Activated CD8-positive, alpha-beta T cell treated with anti-CD3 and anti-CD28 coated beads for 36 hours (primary cell): ENCODE results near the gene HFE. TPM values are rescaled to one million over a fixed set of nuclear protein-coding genes. Genes with fewer than 3 reads are reported as not detected.
A peak's percentile ranks its signal among the peaks of the same experiment; 100 is the strongest.

Experiments used
- ATAC-seq: fragments of 200-7000 bp; cut with Tn5 transposase; one replicate; pipeline ENCODE4 v1.10.0; 2021; ENCODE audit warnings: mild to moderate bottlenecking, moderate library complexity
- CTCF ChIA-PET: fragments of 350-600 bp; sonication (Branson Sonifier 250); formaldehyde crosslinking; loops from one replicate; lab custom pipeline; 2021; ENCODE audit warnings: antibody characterized with exemption; lab: Charles Lee
- POLR2A ChIA-PET: fragments of 350-600 bp; sonication (Branson Sonifier 250); formaldehyde crosslinking; loops from one replicate; lab custom pipeline; 2021; ENCODE audit warnings: antibody characterized with exemption; lab: Charles Lee
- DNase-seq: peaks from one replicate; pipeline ENCODE4 v3.0.0-alpha.2; 2020
- H3K27ac Mint-ChIP-seq: one replicate; pipeline ENCODE4 v1.8.0; 2021; ENCODE audit warnings: mild to moderate bottlenecking, mixed read lengths
- H3K27me3 Mint-ChIP-seq: one replicate; pipeline ENCODE4 v1.8.0; 2021; ENCODE audit warnings: mixed read lengths
- H3K36me3 Mint-ChIP-seq: one replicate; pipeline ENCODE4 v1.8.0; 2021; ENCODE audit warnings: low read depth, mixed read lengths
- H3K4me1 Mint-ChIP-seq: one replicate; pipeline ENCODE4 v1.8.0; 2021; ENCODE audit warnings: low read depth, mixed read lengths
- H3K4me3 Mint-ChIP-seq: one replicate; pipeline ENCODE4 v1.8.0; 2021; ENCODE audit warnings: mild to moderate bottlenecking, moderate library complexity, mixed read lengths
- H3K9me3 Mint-ChIP-seq: one replicate; pipeline ENCODE4 v1.8.0; 2021; ENCODE audit warnings: mixed read lengths
- CTCF ChIP-seq: fragments of 200-600 bp; IDR thresholded peaks from one replicate; pipeline ENCODE4 v1.8.0; 2022; ENCODE audit warnings: antibody characterized with exemption, mild to moderate bottlenecking
- intact Hi-C: fragments of 100-400 bp; cut with micrococcal nuclease; formaldehyde crosslinking; loops from one replicate; pipeline ENCODE4 v1.10.0; 2022
- total RNA-seq, 2 experiments: library from RNA; stranded (reverse); gene quantifications; one replicate each; pipeline ENCODE4 v1.2.3, GENCODE V29; 2021

HFE gene
- total RNA-seq, 2 experiments from 2014 or later = 0.25 to 0.56 TPM

GRCh38 chr6:26126394-26127235, 39.4 kb downstream of the HFE start:
- Mint-ChIP-seq H3K36me3 (peaks cover 26% of the 10 kb centered on the region), H3K4me3 (peak overlapping the region; percentile 84), H3K9me3 (no peaks in the 10 kb centered on the region), H3K27ac (peak overlapping the region; percentile 95), H3K27me3 (no peaks in the 10 kb centered on the region), H3K4me1 (peaks cover 40% of the 10 kb centered on the region)
- ChIA-PET POLR2A (interaction anchor here (0.6 to 22.3 kb wide), 26 partner anchors 10 to 1745 kb away, joined by 3 to 1225 read pairs (median 11); partner anchors contain the start of gene HFE), CTCF (interaction anchor here (1.0 to 1.6 kb wide), 6 partner anchors 10 to 61 kb away, joined by 3 to 4 read pairs (median 4); a partner anchor contains a TSS)
- intact Hi-C loops = loop anchor here (10.0 kb wide), 1 partner anchor 68 kb away; a partner anchor contains a TSS
- DNase-seq (no peak), ATAC-seq (no peak)
- no peak for TF ChIP-seq CTCF

- Mint-ChIP-seq H3K4me3 (peak overlapping the region; percentile 84), H3K27me3 (no peaks in the 10 kb centered on the region), H3K36me3 (peaks cover 29% of the 10 kb centered on the region), H3K4me1 (peaks cover 39% of the 10 kb centered on the region), H3K27ac (peak overlapping the region; percentile 95), H3K9me3 (no peaks in the 10 kb centered on the region)
- ATAC-seq = no peak
- ChIA-PET CTCF (interaction anchor here (0.7 to 1.6 kb wide), 2 partner anchors 27 to 63 kb away, joined by 3 to 4 read pairs; no protein-coding TSS in a partner anchor), POLR2A (interaction anchor here (0.5 to 22.3 kb wide), 10 partner anchors 8 to 273 kb away, joined by 3 to 1225 read pairs (median 32); a partner anchor contains a TSS)
- no peak for DNase-seq
- no peak for TF ChIP-seq CTCF
- intact Hi-C loops = loop anchor here (10.0 kb wide), 1 partner anchor 67 kb away; a partner anchor contains a TSS
Measured at GRCh38 chr6:26128013-26128771, 41.0 kb downstream of the HFE start.

DNA sequence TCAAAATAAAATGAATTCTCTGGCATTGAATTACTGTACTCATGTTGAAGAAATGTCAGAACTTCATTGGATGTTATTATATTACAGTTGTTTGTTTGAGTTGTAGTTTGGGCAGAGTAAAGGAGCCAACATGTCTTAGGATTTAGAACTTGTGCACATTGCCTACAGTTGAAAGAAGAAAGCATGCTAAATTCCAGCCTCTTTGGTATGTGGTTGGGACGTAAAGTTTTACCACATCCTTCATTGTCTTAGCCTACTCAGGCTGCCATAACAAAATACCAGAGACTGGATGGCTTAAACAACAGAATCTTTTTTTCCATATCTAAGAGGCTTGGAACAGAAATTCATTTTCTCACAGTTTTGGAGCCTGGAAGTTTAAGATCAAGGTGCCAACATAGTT, 42.4 kb downstream of the HFE start:
- CTCF ChIA-PET = no interaction called here
- TF ChIP-seq CTCF = no peak
- Mint-ChIP-seq H3K27ac (no peak overlapping the region), H3K4me3 (no peak overlapping the region), H3K4me1 (peaks cover 46% of the 10 kb centered on the region), H3K36me3 (peaks cover 21% of the 10 kb centered on the region), H3K27me3 (no peaks in the 10 kb centered on the region), H3K9me3 (no peaks in the 10 kb centered on the region)
- ATAC-seq (no peak), DNase-seq (no peak)
- POLR2A ChIA-PET = interaction anchor here (0.6 to 22.3 kb wide), 2 partner anchors 13 to 29 kb away, joined by 3 to 1225 read pairs; a partner anchor contains a TSS
- intact Hi-C loops = loop anchor here (10.0 kb wide), 1 partner anchor 65 kb away; a partner anchor contains a TSS

- H3K4me3 Mint-ChIP-seq = no peak overlapping the region
- peaks cover 16% of the 10 kb centered on the region for H3K36me3 Mint-ChIP-seq
- peak overlapping the region; percentile 50 for H3K27ac Mint-ChIP-seq
- intact Hi-C loops = no loop called here
- ChIA-PET POLR2A (interaction anchor here (0.9 to 22.3 kb wide), 3 partner anchors 28 to 102 kb away, joined by 3 to 1225 read pairs (median 3); a partner anchor contains a TSS), CTCF (interaction anchor here (2.0 kb wide), 1 partner anchor 33 kb away, joined by 5 read pairs; no protein-coding TSS in a partner anchor)
- H3K9me3 Mint-ChIP-seq = no peaks in the 10 kb centered on the region
- peaks cover 46% of the 10 kb centered on the region for H3K4me1 Mint-ChIP-seq
- no peak for ATAC-seq
- TF ChIP-seq CTCF = no peak
- no peak for DNase-seq
- no peaks in the 10 kb centered on the region for H3K27me3 Mint-ChIP-seq
Measured at GRCh38 chr6:26130581-26131249, 43.5 kb downstream of the HFE start.
